Stimulated activated CD4-positive, alpha-beta T cell treated with anti-CD3 and anti-CD28 coated beads, Interleukin-15, amount 100 ng/mL, for 24 hours (primary cell): ENCODE data around the gene PAK1.
A peak's percentile ranks its signal among the peaks of the same experiment; 100 is the strongest.

ENCODE experiments used
- DNase-seq: peaks from one replicate; pipeline ENCODE4 v3.0.0-alpha.2; 2020

The PAK1 gene

GRCh38 chr11:77300028-77300427 lies 173.9 kb downstream of the PAK1 start:
- DNase-seq = peak; percentile 22

GRCh38 chr11:77299528-77299993 lies 174.3 kb downstream of the PAK1 start:
- no peak for DNase-seq

- no peak for DNase-seq
Measured at GRCh38 chr11:77294040-77294439, 179.9 kb downstream of the PAK1 start.

GRCh38 chr11:77289737-77290136 lies 184.2 kb downstream of the PAK1 start:
- no peak for DNase-seq

- no peak for DNase-seq
Measured at GRCh38 chr11:77287615-77288273, 186.2 kb downstream of the PAK1 start.

- DNase-seq = no peak
Measured at GRCh38 chr11:77287136-77287535, 186.8 kb downstream of the PAK1 start.

- no peak for DNase-seq
Measured at GRCh38 chr11:77284476-77285468, 189.1 kb downstream of the PAK1 start.

- no peak for DNase-seq
Measured at GRCh38 chr11:77283101-77283500, 190.8 kb downstream of the PAK1 start.

- no peak for DNase-seq
Measured at GRCh38 chr11:77278595-77279506, 195.0 kb downstream of the PAK1 start.

GRCh38 chr11:77276271-77276670 lies 197.6 kb downstream of the PAK1 start:
- DNase-seq = no peak
